Smooth muscle cell (in vitro differentiated cells): ENCODE results near the gene MYCBP2. TPM values are rescaled to one million over a fixed set of nuclear protein-coding genes. Genes with fewer than 3 reads are reported as not detected.
"Not testable (repeated sequence)": the region's sequence is repeated elsewhere in the genome, so short reads cannot be mapped to it uniquely, and the experiment has no call there.

Experiments
- DNase-seq: peaks from one replicate; lab custom pipeline; 2025; ENCODE audit not compliant: unreplicated experiment; lab: John Stamatoyannopoulos, UW
- H2AFZ ChIP-seq: fragments of 200-600 bp; sonication (generic); 2 replicates; pipeline ENCODE4 v1.6.0; 2016; ENCODE audit warnings: antibody characterized with exemption, low read depth, mild to moderate bottlenecking
- H3F3A ChIP-seq: fragments of 200-600 bp; sonication (generic); 2 replicates; pipeline ENCODE4 v1.6.0; 2017; ENCODE audit warnings: antibody characterized with exemption, low read depth
- H3K27ac ChIP-seq: fragments of 200-600 bp; sonication (generic); 2 replicates; pipeline ENCODE4 v1.5.1; 2016; ENCODE audit warnings: low read depth, mild to moderate bottlenecking
- H3K27me3 ChIP-seq: fragments of 200-600 bp; sonication (generic); 2 replicates; pipeline ENCODE4 v1.6.1; 2016; ENCODE audit warnings: low read depth, mild to moderate bottlenecking
- H3K36me3 ChIP-seq: fragments of 200-600 bp; sonication (generic); 2 replicates; pipeline ENCODE4 v1.5.1; 2016; ENCODE audit warnings: low read depth
- H3K4me1 ChIP-seq: fragments of 200-600 bp; sonication (generic); 2 replicates; pipeline ENCODE4 v1.5.1; 2016; ENCODE audit warnings: low read depth
- H3K4me2 ChIP-seq: fragments of 200-600 bp; sonication (generic); 2 replicates; pipeline ENCODE4 v1.6.0; 2016; ENCODE audit warnings: mild to moderate bottlenecking
- H3K4me3 ChIP-seq: fragments of 200-600 bp; sonication (generic); 2 replicates; pipeline ENCODE4 v1.5.1; 2016; ENCODE audit warnings: mild to moderate bottlenecking
- H3K79me2 ChIP-seq: fragments of 200-600 bp; sonication (generic); 2 replicates; pipeline ENCODE4 v1.6.0; 2016; ENCODE audit warnings: low read depth, mild to moderate bottlenecking
- H3K9ac ChIP-seq: fragments of 200-600 bp; sonication (generic); 2 replicates; pipeline ENCODE4 v1.6.0; 2016; ENCODE audit warnings: low read depth
- H3K9me3 ChIP-seq: fragments of 200-600 bp; sonication (generic); replicated peaks from 2 replicates; pipeline ENCODE4 v1.5.1; 2016; ENCODE audit warnings: low read depth
- H4K20me1 ChIP-seq: fragments of 200-600 bp; sonication (generic); 2 replicates; pipeline ENCODE4 v1.6.0; 2016; ENCODE audit warnings: low read depth
- CTCF ChIP-seq: fragments of 200-600 bp; sonication (generic); IDR thresholded peaks from 2 replicates; pipeline ENCODE4 v1.5.1; 2017; ENCODE audit warnings: borderline replicate concordance, mild to moderate bottlenecking, antibody characterized with exemption; ENCODE audit not compliant: insufficient read depth, poor library complexity, severe bottlenecking
- WGBS: methylation state at CpG from one replicate; pipeline ENCODE4 v1.1.7; 2016; ENCODE audit warnings: low lambda C conversion rate; 5-methylcytosine and 5-hydroxymethylcytosine counted together
- polyA plus RNA-seq: library from polyadenylated mRNA; unstranded; fragments of >200 nt; fragmentation: Nextera tagmentation; extraction: Ambion mirVana; gene quantifications from 2 replicates; pipeline ENCODE4 v1.2.1, GENCODE V29; 2016
- total RNA-seq: library from RNA; depleted of rRNA; stranded (reverse); fragments of >200 nt; gene quantifications from 2 replicates; pipeline ENCODE4 v1.2.3, GENCODE V29; 2014

Gene MYCBP2
- total and polyA plus RNA-seq, 2 experiments from 2014 or later: 20.1 to 61.0 TPM

DNA sequence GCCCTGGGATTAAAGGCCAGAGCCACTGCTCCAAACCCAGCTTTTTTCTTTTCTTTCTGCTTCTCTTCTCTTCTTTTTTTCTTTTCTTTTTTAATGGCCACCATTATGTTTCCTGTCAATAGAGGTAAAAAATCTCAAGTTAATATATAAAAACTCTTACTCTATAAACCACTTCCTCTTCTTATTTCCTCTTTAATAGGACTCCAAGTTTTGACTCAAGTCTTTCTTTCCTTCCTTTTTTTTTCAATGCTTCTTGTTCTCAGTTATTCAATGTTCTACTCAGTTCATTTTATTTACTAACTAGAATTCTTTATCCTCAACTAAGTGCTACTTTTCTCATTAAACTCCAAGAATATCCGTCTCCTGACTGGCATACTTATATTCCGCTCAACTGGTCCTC lies 27.1 kb upstream of the MYCBP2 start:
- WGBS: 91% methylated on average over 2 of the region's 2 CpGs
- no peaks in the 10 kb centered on the region for H3K9me3 ChIP-seq
- no peak overlapping the region for H2AFZ ChIP-seq
- no peaks in the 10 kb centered on the region for H3K36me3 ChIP-seq
- DNase-seq: no peak
- no peaks in the 10 kb centered on the region for H3K4me1 ChIP-seq
- H3K27ac ChIP-seq: no peak overlapping the region
- H3K9ac ChIP-seq: no peak overlapping the region
- TF ChIP-seq CTCF: no peak
- H3F3A ChIP-seq: no peaks in the 10 kb centered on the region
- H4K20me1 ChIP-seq: no peaks in the 10 kb centered on the region
- H3K4me3 ChIP-seq: no peak overlapping the region
- H3K4me2 ChIP-seq: no peak overlapping the region
- no peaks in the 10 kb centered on the region for H3K27me3 ChIP-seq
- H3K79me2 ChIP-seq: no peaks in the 10 kb centered on the region

GRCh38 chr13:77351315-77351714 lies 24.4 kb upstream of the MYCBP2 start:
- Histone ChIP-seq H3K4me1 (no peaks in the 10 kb centered on the region), H4K20me1 (no peaks in the 10 kb centered on the region), H3K4me3 (no peak overlapping the region), H3K79me2 (no peaks in the 10 kb centered on the region), H3K9me3 (no peaks in the 10 kb centered on the region), H3K27me3 (no peaks in the 10 kb centered on the region), H3K9ac (no peak overlapping the region), H3K27ac (no peak overlapping the region), H3F3A (no peaks in the 10 kb centered on the region), H2AFZ (no peak overlapping the region), H3K36me3 (no peaks in the 10 kb centered on the region), H3K4me2 (no peak overlapping the region)
- DNase-seq: no peak
- no peak for TF ChIP-seq CTCF
- 92% methylated on average over 3 of the region's 3 CpGs for WGBS

DNA sequence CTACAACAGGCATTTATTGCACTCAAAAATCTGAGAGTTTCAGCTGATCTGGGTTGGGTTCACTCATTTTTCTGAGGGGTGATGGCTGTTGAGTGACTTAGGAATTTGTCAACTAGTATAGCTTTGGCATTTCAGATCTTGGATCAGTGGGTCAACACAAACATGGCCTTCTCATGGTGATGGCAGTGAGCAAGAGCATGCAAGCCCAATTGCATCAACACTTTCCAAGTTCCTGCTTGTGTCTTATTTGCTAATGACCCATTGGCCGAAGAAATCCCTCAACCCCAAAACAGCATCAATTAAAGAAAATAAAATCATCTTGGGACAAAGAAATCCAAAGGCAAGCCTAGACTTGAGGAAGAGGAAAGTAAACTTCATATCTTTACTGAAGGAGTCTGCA lies 23.9 kb upstream of the MYCBP2 start:
- Histone ChIP-seq H3K4me2 (no peak overlapping the region), H3K9ac (no peak overlapping the region), H3K27ac (no peak overlapping the region), H3K4me3 (no peak overlapping the region), H3K79me2 (no peaks in the 10 kb centered on the region), H2AFZ (no peak overlapping the region), H3K27me3 (no peaks in the 10 kb centered on the region), H3K36me3 (no peaks in the 10 kb centered on the region), H3K4me1 (no peaks in the 10 kb centered on the region), H4K20me1 (no peaks in the 10 kb centered on the region), H3F3A (no peaks in the 10 kb centered on the region), H3K9me3 (no peaks in the 10 kb centered on the region)
- no peak for TF ChIP-seq CTCF
- 93% methylated on average over 1 of the region's 1 CpG for WGBS
- no peak for DNase-seq

DNA sequence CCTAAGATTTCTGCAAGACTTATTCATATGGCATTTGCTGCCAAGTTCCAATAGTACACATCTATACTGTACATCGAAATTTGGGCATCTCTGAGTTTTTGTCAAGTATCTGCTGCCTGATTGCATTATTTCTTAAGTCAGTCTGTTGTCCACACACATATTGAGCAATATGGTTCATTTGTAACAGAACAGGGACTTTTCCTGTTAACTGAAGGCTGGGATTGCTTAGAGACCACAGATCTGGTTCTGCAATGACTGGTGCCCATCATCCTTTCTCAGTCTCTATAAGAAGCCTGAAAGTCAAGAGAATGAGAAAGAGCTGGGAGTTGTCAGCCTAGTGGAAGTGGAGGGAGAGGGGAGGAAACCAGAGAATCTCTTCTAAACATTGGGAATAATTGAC lies 22.5 kb upstream of the MYCBP2 start:
- TF ChIP-seq CTCF: no peak
- H2AFZ ChIP-seq: no peak overlapping the region
- H3K27ac ChIP-seq: no peak overlapping the region
- H3K27me3 ChIP-seq: no peaks in the 10 kb centered on the region
- no peak overlapping the region for H3K4me2 ChIP-seq
- H3K79me2 ChIP-seq: no peaks in the 10 kb centered on the region
- H3K36me3 ChIP-seq: no peaks in the 10 kb centered on the region
- H4K20me1 ChIP-seq: no peaks in the 10 kb centered on the region
- WGBS: 82% methylated on average over 1 of the region's 1 CpG
- no peaks in the 10 kb centered on the region for H3F3A ChIP-seq
- no peak overlapping the region for H3K4me3 ChIP-seq
- H3K9me3 ChIP-seq: no peaks in the 10 kb centered on the region
- DNase-seq: no peak
- no peaks in the 10 kb centered on the region for H3K4me1 ChIP-seq
- no peak overlapping the region for H3K9ac ChIP-seq

DNA sequence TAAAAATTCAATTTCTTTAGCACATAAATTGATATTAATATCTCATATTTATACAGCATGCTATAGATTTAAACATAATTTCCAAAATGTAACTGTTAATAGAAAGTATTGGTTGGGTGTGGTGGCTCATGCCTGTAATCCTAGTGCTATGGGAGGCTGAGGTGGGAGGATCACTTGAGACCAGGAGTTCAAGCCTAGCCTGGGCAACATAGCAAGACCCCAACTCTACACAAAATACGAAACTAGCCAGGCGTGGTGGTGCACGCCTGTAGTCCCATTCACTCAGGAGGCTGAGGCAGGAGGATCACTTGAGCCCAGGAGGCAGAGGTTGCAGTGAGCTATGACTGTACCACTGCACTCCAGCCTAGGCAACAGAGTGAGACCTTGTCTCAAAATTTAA lies 20.5 kb upstream of the MYCBP2 start:
- H3K27ac ChIP-seq, H4K20me1 ChIP-seq, H3K9me3 ChIP-seq, H3K79me2 ChIP-seq, H3F3A ChIP-seq, H3K4me1 ChIP-seq, DNase-seq, H3K36me3 ChIP-seq, H3K4me3 ChIP-seq, H2AFZ ChIP-seq, H3K27me3 ChIP-seq, H3K9ac ChIP-seq, H3K4me2 ChIP-seq: not testable (repeated sequence)
- WGBS: 91% methylated on average over 3 of the region's 3 CpGs
